Aorta (tissue), 5 donors: ENCODE results near the gene DYRK1A. TPM values are rescaled to one million over a fixed set of nuclear protein-coding genes. Genes with fewer than 3 reads are reported as not detected.

ENCODE experiments used
- ATAC-seq: fragments of 200-7000 bp; cut with Tn5 transposase; one replicate; pipeline ENCODE4 v1.9.1; 2022; ENCODE audit warnings: moderate library complexity; ENCODE audit not compliant: low FRiP score
- DNase-seq, 2 donors: peaks; one replicate each; pipeline ENCODE4 v3.0.0-alpha.2; 2020
- H3K27ac ChIP-seq, 2 donors: one replicate each; pipeline ENCODE4 v1.5.1; 2013; ENCODE audit warnings: low read length in 2 of 2, mild to moderate bottlenecking in 2 of 2, moderate library complexity in 2 of 2, control low read depth in 1 of 2, inconsistent platforms in 1 of 2, low read depth in 1 of 2
- H3K27me3 ChIP-seq, 2 donors: one replicate each; pipeline ENCODE4 v1.6.1; 2013; ENCODE audit warnings: control low read depth in 1 of 2, low read length in 1 of 2, mild to moderate bottlenecking in 1 of 2, moderate library complexity in 1 of 2; ENCODE audit not compliant: insufficient read depth in 2 of 2, control insufficient read depth in 1 of 2
- H3K36me3 ChIP-seq, 2 donors: one replicate each; pipeline ENCODE4 v1.6.1; 2013; ENCODE audit warnings: control low read depth in 1 of 2, low read length in 1 of 2, mild to moderate bottlenecking in 1 of 2; ENCODE audit not compliant: insufficient read depth in 2 of 2, control insufficient read depth in 1 of 2
- H3K4me1 ChIP-seq, 2 donors: one replicate each; pipeline ENCODE4 v1.6.1; 2013; ENCODE audit warnings: low read length in 2 of 2, control low read depth in 1 of 2, mild to moderate bottlenecking in 1 of 2, moderate library complexity in 1 of 2; ENCODE audit not compliant: insufficient read depth in 2 of 2, control insufficient read depth in 1 of 2
- H3K4me3 ChIP-seq, 2 donors: one replicate each; pipeline ENCODE4 v1.5.1; 2013; ENCODE audit warnings: low read length in 2 of 2, control low read depth in 1 of 2, mild to moderate bottlenecking in 1 of 2
- H3K9me3 ChIP-seq: one replicate; pipeline ENCODE4 v1.6.1; 2013; ENCODE audit warnings: mild to moderate bottlenecking, low read length; ENCODE audit not compliant: control insufficient read depth
- WGBS, 2 donors: extraction: QIAGEN DNeasy Blood & Tissue Kit; methylation state at CpG; one replicate each; pipeline ENCODE4 v1.1.7; 2013; 5-methylcytosine and 5-hydroxymethylcytosine counted together
- intact Hi-C, 2 donors: fragments of 100-400 bp; cut with DNase I; formaldehyde crosslinking; loops; one replicate each; pipeline versions ENCODE4 v1.14.2 to v1.15.0; 2022
- polyA plus RNA-seq, 2 donors: library from polyadenylated mRNA; stranded (reverse); fragments of 200-250 nt; gene quantifications; one replicate each; pipeline ENCODE4 v1.2.3, GENCODE V29; 2013
- total RNA-seq, 2 donors: library from RNA; stranded (reverse); fragmentation: NEBNext Ultra II Directional; extraction: Animal tissue kit (Norgen Biotek cat#: 25700); gene quantifications; one replicate each; pipeline ENCODE4 v1.2.1, GENCODE V29; 2021
- donor health status: healthy with polysubstance abuse.
- donor health status: Bipolar disorder and iron deficiency.
- donor health status: DM: no; HTN: no; CAD: no.
- donor health status: DM: no; HTN: no; CAD: no.
- donor health status: DM: yes; HTN: yes; CAD: no.

The DYRK1A gene
- total and polyA plus RNA-seq, 4 donors: 8.8 to 76.6 (median 45.8) TPM

- no peak overlapping the region for H3K27ac ChIP-seq
- H3K36me3 ChIP-seq: no peaks in the 10 kb centered on the region
- no peak for DNase-seq
- intact Hi-C loops: loop anchor here in 1 of 2 donors (5.0 kb wide), 1 partner anchor 38 kb away; no protein-coding TSS in a partner anchor
- ATAC-seq: no peak
- peaks cover 3 to 25% of the 10 kb centered on the region in 2 donors for H3K4me1 ChIP-seq
- WGBS, 2 donors: 63 to 68% methylated on average over 4 of the region's 4 CpGs
- H3K4me3 ChIP-seq: no peak overlapping the region
- H3K9me3 ChIP-seq: no peaks in the 10 kb centered on the region
- H3K27me3 ChIP-seq: no peaks in the 10 kb centered on the region
These were observed 83.9 kb downstream of the DYRK1A start for GRCh38 chr21:37450445-37450941.

GRCh38 chr21:37451446-37451845 lies 84.9 kb downstream of the DYRK1A start:
- no peak overlapping the region for H3K4me3 ChIP-seq
- H3K36me3 ChIP-seq: no peaks in the 10 kb centered on the region
- 90 to 91% methylated on average over 16 of the region's 16 CpGs for WGBS, 2 donors
- H3K9me3 ChIP-seq: no peaks in the 10 kb centered on the region
- H3K27ac ChIP-seq: peak overlapping the region in 1 of 2 donors; percentile 26
- H3K27me3 ChIP-seq: no peaks in the 10 kb centered on the region
- H3K4me1 ChIP-seq: peaks cover 2 to 26% of the 10 kb centered on the region in 2 donors
- no peak for DNase-seq
- intact Hi-C loops: loop anchor here in 1 of 2 donors (5.0 kb wide), 1 partner anchor 39 kb away; no protein-coding TSS in a partner anchor
- ATAC-seq: no peak

GRCh38 chr21:37452227-37452626 lies 85.7 kb downstream of the DYRK1A start:
- no peaks in the 10 kb centered on the region for H3K36me3 ChIP-seq
- no peaks in the 10 kb centered on the region for H3K27me3 ChIP-seq
- ATAC-seq (peak; percentile 83), DNase-seq (peak in 1 of 2 donors; percentile 63)
- WGBS, 2 donors: 2 to 9% methylated on average over 4 of the region's 4 CpGs
- H3K4me1 ChIP-seq: peaks cover 3 to 20% of the 10 kb centered on the region in 2 donors
- H3K9me3 ChIP-seq: no peaks in the 10 kb centered on the region
- no peak overlapping the region for H3K4me3 ChIP-seq
- no peak overlapping the region for H3K27ac ChIP-seq
- intact Hi-C loops: loop anchor here in 1 of 2 donors (5.0 kb wide), 1 partner anchor 40 kb away; no protein-coding TSS in a partner anchor

- intact Hi-C loops: loop anchor here in 1 of 2 donors (5.0 kb wide), 1 partner anchor 41 kb away; no protein-coding TSS in a partner anchor
- no peak overlapping the region for H3K4me3 ChIP-seq
- DNase-seq (no peak), ATAC-seq (no peak)
- no peaks in the 10 kb centered on the region for H3K36me3 ChIP-seq
- H3K27me3 ChIP-seq: no peaks in the 10 kb centered on the region
- H3K9me3 ChIP-seq: no peaks in the 10 kb centered on the region
- 28 to 29% methylated on average over 4 of the region's 4 CpGs for WGBS, 2 donors
- peaks cover 5 to 24% of the 10 kb centered on the region in 2 donors for H3K4me1 ChIP-seq
- peak overlapping the region in 1 of 2 donors; percentile 42 for H3K27ac ChIP-seq
These were observed 86.8 kb downstream of the DYRK1A start for GRCh38 chr21:37453350-37453749.

- Histone ChIP-seq H3K4me1 (peaks cover 5 to 31% of the 10 kb centered on the region in 2 donors), H3K27me3 (no peaks in the 10 kb centered on the region), H3K9me3 (no peaks in the 10 kb centered on the region), H3K4me3 (no peak overlapping the region), H3K27ac (peak overlapping the region; percentile 4 to 60), H3K36me3 (no peaks in the 10 kb centered on the region)
- WGBS, 2 donors: 40 to 46% methylated on average over 2 of the region's 2 CpGs
- DNase-seq (no peak), ATAC-seq (no peak)
- intact Hi-C loops: loop anchor here in 1 of 2 donors (5.0 kb wide), 1 partner anchor 43 kb away; no protein-coding TSS in a partner anchor
These were observed 88.4 kb downstream of the DYRK1A start for GRCh38 chr21:37454869-37455503.

- no peaks in the 10 kb centered on the region for H3K9me3 ChIP-seq
- no peaks in the 10 kb centered on the region for H3K27me3 ChIP-seq
- 41 to 42% methylated on average over 7 of the region's 7 CpGs for WGBS, 2 donors
- ATAC-seq (no peak), DNase-seq (no peak)
- H3K36me3 ChIP-seq: no peaks in the 10 kb centered on the region
- peaks cover 5 to 31% of the 10 kb centered on the region in 2 donors for H3K4me1 ChIP-seq
- peak overlapping the region; percentile 28 to 82 for H3K27ac ChIP-seq
- no peak overlapping the region for H3K4me3 ChIP-seq
- intact Hi-C loops: no loop called here
These were observed 88.9 kb downstream of the DYRK1A start for GRCh38 chr21:37455504-37455911.

GRCh38 chr21:37458669-37459276 lies 92.2 kb downstream of the DYRK1A start:
- Histone ChIP-seq H3K27ac (no peak overlapping the region), H3K36me3 (no peaks in the 10 kb centered on the region), H3K27me3 (no peaks in the 10 kb centered on the region), H3K4me1 (peaks cover 5 to 39% of the 10 kb centered on the region in 2 donors), H3K9me3 (no peaks in the 10 kb centered on the region), H3K4me3 (no peak overlapping the region)
- DNase-seq (no peak), ATAC-seq (no peak)
- WGBS, 2 donors: 53 to 57% methylated on average over 7 of the region's 7 CpGs
- intact Hi-C loops: no loop called here

- Histone ChIP-seq H3K27ac (no peak overlapping the region), H3K36me3 (no peaks in the 10 kb centered on the region), H3K9me3 (no peaks in the 10 kb centered on the region), H3K4me3 (no peak overlapping the region), H3K4me1 (peaks cover 5 to 39% of the 10 kb centered on the region in 2 donors), H3K27me3 (no peaks in the 10 kb centered on the region)
- 74 to 76% methylated on average over 4 of the region's 4 CpGs for WGBS, 2 donors
- intact Hi-C loops: no loop called here
- ATAC-seq (no peak), DNase-seq (no peak)
These were observed 93.0 kb downstream of the DYRK1A start for GRCh38 chr21:37459575-37459974.
